K562 (cell line): ENCODE data around the gene LIX1. TPM values are rescaled to one million over a fixed set of nuclear protein-coding genes. Genes with fewer than 3 reads are reported as not detected.
A peak's percentile ranks its signal among the peaks of the same experiment; 100 is the strongest.

Experiments used
- CREM ChIP-seq: IDR thresholded peaks from 2 replicates; pipeline ENCODE4 v1.6.1; 2014; ENCODE audit warnings: antibody characterized with exemption, low read depth
- CUX1 ChIP-seq: fragments of 200-800 bp; sonication (Bioruptor generic); IDR thresholded peaks from 2 replicates; pipeline ENCODE4 v1.6.1; 2016; ENCODE audit warnings: missing genetic modification characterization, missing compliant biosample characterization
- KHSRP ChIP-seq: fragments of 450-650 bp; IDR thresholded peaks from 2 replicates; pipeline ENCODE4 v1.6.1; 2017
- MTA2 ChIP-seq: fragments of 450-650 bp; IDR thresholded peaks from 2 replicates; pipeline ENCODE4 v1.6.1; 2016; ENCODE audit warnings: low read depth
- NR0B1 ChIP-seq: fragments of 450-650 bp; IDR thresholded peaks from one replicate; pipeline ENCODE4 v1.6.1; 2018; ENCODE audit warnings: mild to moderate bottlenecking, moderate library complexity; ENCODE audit not compliant: partially characterized antibody
- PHF21A ChIP-seq: fragments of 450-650 bp; IDR thresholded peaks from 2 replicates; pipeline ENCODE4 v1.6.1; 2017; ENCODE audit warnings: low read depth, borderline replicate concordance
- ZNF280A ChIP-seq: fragments of 450-650 bp; IDR thresholded peaks from 2 replicates; pipeline ENCODE4 v1.6.1; 2018; ENCODE audit warnings: mild to moderate bottlenecking, low read depth; ENCODE audit not compliant: partially characterized antibody
- ZNF354B ChIP-seq: fragments of 250-450 bp; sonication (Bioruptor Pico); IDR thresholded peaks from 2 replicates; pipeline ENCODE4 v1.4.0; 2020
- ZNF655 ChIP-seq: fragments of 250-450 bp; sonication (Bioruptor Pico); IDR thresholded peaks from 2 replicates; pipeline ENCODE4 v1.5.0; 2021
- polyA plus RNA-seq, 8 experiments: library from polyadenylated mRNA; depleted of rRNA in 4 of 8; stranded (reverse) in 5 of 8; unstranded in 3 of 8; fragments of >200 nt; fragmentation: Nextera tagmentation in 2 of 8; fragmentation: Illumina TruSeq in 1 of 8; extraction: Ambion mirVana in 2 of 8; extraction: Trizol in 1 of 8; gene quantifications; 2 replicates each; pipeline versions ENCODE4 v1.2.1 to v1.2.3, GENCODE V29; 2011 to 2014; ENCODE audit warnings: inconsistent platforms in 1 of 8, missing spikeins in 1 of 8
- total RNA-seq, 7 experiments: library from RNA; depleted of rRNA in 6 of 7; stranded (reverse); fragments of >200 nt in 6 of 7; fragmentation: Illumina TruSeq in 2 of 7; extraction: Trizol in 2 of 7; gene quantifications; 2 replicates each; pipeline versions ENCODE4 v1.2.1 to v1.2.3, GENCODE V29; 2011 to 2021; ENCODE audit warnings: low replicate concordance in 1 of 7

LIX1 gene
- total and polyA plus RNA-seq, 9 of the 15 experiments (the other 6 are each of a cell fraction or from before 2014, with no cell fraction given): 0.01 to 0.18 TPM; not detected in 7

GRCh38 chr5:97157689-97158088, 15.3 kb upstream of the LIX1 start (continued):
- TF ChIP-seq NR0B1 (no peak), ZNF655 (CRISPR knock-in tag) (no peak), ZNF354B (CRISPR knock-in tag) (no peak), PHF21A (no peak), ZNF280A (peak; percentile 91), MTA2 (no peak), CUX1 (no peak), KHSRP (no peak), CREM (no peak)
- TF ChIP-seq, all 486 proteins: peak for 9
